ENCODE data around the gene ADAD2. TPM values are rescaled to one million over a fixed set of nuclear protein-coding genes. Genes with fewer than 3 reads are reported as not detected.

ADAD2 gene
- polyA plus RNA-seq, 1 experiment: not detected

GRCh38 chr16:84175350-84176081, 15.4 kb upstream of the ADAD2 start:
- peaks cover 9% of the 10 kb centered on the region for H3K36me3 ChIP-seq (ENCODE audit: control insufficient read depth, insufficient read depth, low read length)
- ChIA-PET CTCF (interaction anchor here (4.8 kb wide), 1 partner anchor 11 kb away, joined by 42 read pairs; the partner anchor contains the start of gene TAF1C), POLR2A (no interaction called here)
- TF ChIP-seq CTCF (IDR thresholded peaks at IDR 0.05; ENCODE audit: insufficient read depth, low read depth, low read length): no peak
- no peaks in the 10 kb centered on the region for H3K27me3 ChIP-seq (ENCODE audit: control insufficient read depth, insufficient read depth, low read length)
- DNase-seq (ENCODE audit: low read depth): no peak
- H3K4me3 ChIP-seq (ENCODE audit: low read depth, low read length): no peak overlapping the region

GRCh38 chr16:84176192-84177053, 14.5 kb upstream of the ADAD2 start:
- no peaks in the 10 kb centered on the region for H3K27me3 ChIP-seq (ENCODE audit: control insufficient read depth, insufficient read depth, low read length)
- peaks cover 18% of the 10 kb centered on the region for H3K36me3 ChIP-seq (ENCODE audit: control insufficient read depth, insufficient read depth, low read length)
- POLR2A ChIA-PET: no interaction called here
- no peak overlapping the region for H3K4me3 ChIP-seq (ENCODE audit: low read depth, low read length)
- CTCF ChIA-PET: interaction anchor here (1.2 to 4.8 kb wide), 4 partner anchors 10 to 92 kb away, joined by 3 to 42 read pairs (median 6); partner anchors contain the start of gene TAF1C
- no peak for DNase-seq (ENCODE audit: low read depth)
- TF ChIP-seq CTCF (IDR thresholded peaks at IDR 0.05; ENCODE audit: insufficient read depth, low read depth, low read length): no peak

- CTCF ChIA-PET: interaction anchor here (0.9 to 4.8 kb wide), 5 partner anchors 9 to 93 kb away, joined by 3 to 42 read pairs (median 5); partner anchors contain the start of gene TAF1C
- no peak for TF ChIP-seq CTCF (IDR thresholded peaks at IDR 0.05; ENCODE audit: insufficient read depth, low read depth, low read length)
- Histone ChIP-seq H3K36me3 (ENCODE audit: control insufficient read depth, insufficient read depth, low read length) (peaks cover 22% of the 10 kb centered on the region), H3K4me3 (ENCODE audit: low read depth, low read length) (no peak overlapping the region), H3K27me3 (ENCODE audit: control insufficient read depth, insufficient read depth, low read length) (no peaks in the 10 kb centered on the region)
- POLR2A ChIA-PET: no interaction called here
- DNase-seq (ENCODE audit: low read depth): no peak
Measured at GRCh38 chr16:84177741-84178073, 13.2 kb upstream of the ADAD2 start.

- DNase-seq (ENCODE audit: low read depth): no peak
- Histone ChIP-seq H3K4me3 (ENCODE audit: low read depth, low read length) (no peak overlapping the region), H3K36me3 (ENCODE audit: control insufficient read depth, insufficient read depth, low read length) (peaks cover 27% of the 10 kb centered on the region), H3K27me3 (ENCODE audit: control insufficient read depth, insufficient read depth, low read length) (no peaks in the 10 kb centered on the region)
- TF ChIP-seq CTCF (IDR thresholded peaks at IDR 0.05; ENCODE audit: insufficient read depth, low read depth, low read length): no peak
- CTCF ChIA-PET: interaction anchor here (0.6 to 4.8 kb wide), 5 partner anchors 8 to 198 kb away, joined by 3 to 42 read pairs (median 3); partner anchors contain the start of gene TAF1C
- POLR2A ChIA-PET: no interaction called here
Measured at GRCh38 chr16:84178146-84178765, 12.7 kb upstream of the ADAD2 start.
